HG02798 (cell line): ENCODE measurements around the gene TCF19.

Experiments used
- ATAC-seq: cut with Tn5 transposase; IDR thresholded peaks from one replicate; pipeline ENCODE4 v1.9.1; 2021; ENCODE audit warnings: mild to moderate bottlenecking; ENCODE audit not compliant: unreplicated experiment, poor library complexity

Gene TCF19, protein sequence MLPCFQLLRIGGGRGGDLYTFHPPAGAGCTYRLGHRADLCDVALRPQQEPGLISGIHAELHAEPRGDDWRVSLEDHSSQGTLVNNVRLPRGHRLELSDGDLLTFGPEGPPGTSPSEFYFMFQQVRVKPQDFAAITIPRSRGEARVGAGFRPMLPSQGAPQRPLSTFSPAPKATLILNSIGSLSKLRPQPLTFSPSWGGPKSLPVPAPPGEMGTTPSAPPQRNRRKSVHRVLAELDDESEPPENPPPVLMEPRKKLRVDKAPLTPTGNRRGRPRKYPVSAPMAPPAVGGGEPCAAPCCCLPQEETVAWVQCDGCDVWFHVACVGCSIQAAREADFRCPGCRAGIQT

GRCh38 chr6:31158140-31158862 lies at the start of gene TCF19:
Gene TCF19 (plus strand): TSS chr6:31158589. CDS start chr6:31159470, 881 bp downstream.
- peak; percentile 85 for ATAC-seq

DNA sequence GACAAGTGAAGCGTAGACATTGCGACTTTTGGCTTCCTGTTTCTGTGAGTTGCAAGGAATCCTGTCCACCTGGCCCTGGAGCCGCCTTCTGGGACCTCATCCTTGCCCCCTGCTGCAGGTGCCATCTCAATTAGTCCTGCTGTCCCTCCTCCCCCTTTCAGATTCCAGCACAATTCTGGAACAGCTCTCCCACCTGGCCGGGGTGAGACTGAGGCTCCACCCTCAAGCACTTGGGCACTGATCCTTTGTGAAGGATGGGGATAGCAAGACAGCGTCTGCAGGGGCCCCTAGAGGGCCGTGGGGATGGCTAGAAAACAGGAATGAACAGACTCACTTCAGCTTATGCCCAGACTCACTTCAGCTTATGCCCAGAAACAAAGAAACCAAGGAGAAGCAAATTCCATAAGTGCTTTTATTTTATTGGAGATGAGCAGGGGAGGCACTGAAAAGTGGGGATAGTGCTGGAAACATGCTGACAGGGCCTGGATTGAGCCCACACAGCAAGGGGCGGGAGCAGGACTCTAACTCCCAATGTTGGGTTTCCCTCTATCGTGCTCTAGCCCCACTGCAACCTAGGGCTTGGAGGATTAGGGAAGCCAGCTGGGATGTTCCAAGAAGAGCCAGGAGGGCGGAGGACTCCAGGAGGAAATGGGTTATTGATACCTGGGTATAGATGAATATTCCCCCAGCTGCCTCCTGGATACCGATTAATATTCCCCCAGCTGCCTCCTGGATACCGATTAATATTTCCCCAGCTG lies 47.4 kb upstream of the TCF19 start:
- ATAC-seq, result no peak

DNA sequence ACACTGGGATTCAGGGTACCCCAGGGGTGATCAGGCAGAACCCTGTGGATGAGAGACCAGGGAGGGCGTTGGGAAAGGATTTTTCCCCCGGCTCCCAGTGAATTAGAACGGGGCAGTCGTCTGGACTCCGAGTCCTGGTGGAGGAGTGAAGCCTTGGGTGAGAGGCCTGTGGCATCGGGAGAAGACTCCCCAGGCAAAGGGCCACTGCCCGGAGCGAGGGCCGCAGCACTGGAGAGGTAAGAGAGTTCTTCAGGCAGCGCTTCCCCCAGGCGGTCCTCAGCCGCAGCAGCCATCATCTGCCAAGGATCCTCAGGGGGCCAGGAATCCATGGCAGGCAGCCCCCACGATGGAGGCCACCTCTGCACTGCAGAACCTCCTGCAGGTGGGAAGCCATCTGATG lies 46.7 kb upstream of the TCF19 start:
- no peak for ATAC-seq

DNA sequence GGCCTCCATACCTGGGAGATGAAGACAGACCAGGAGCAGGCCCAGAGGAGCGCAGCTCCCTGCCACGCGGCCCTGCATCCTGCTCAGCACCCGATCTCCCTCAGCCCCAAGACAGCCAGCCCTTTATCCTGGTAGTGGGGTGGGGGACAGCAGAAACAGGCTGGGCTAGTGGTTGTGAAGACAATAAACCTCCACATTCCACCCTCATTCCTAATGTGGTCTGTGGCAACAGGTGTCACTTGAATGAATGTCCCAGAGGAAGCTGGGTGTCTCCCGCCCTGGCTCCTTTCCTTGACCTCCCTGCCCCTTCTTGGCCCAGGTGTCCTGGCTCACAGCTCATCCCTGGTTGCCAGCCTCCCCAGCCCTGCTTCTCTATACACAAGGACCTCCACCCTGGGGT lies 45.9 kb upstream of the TCF19 start, which contains the start of gene C6orf15:
Gene C6orf15 (minus strand): TSS at position 98 of the 400 bp plus-strand sequence. CDS start 20 bp downstream, at position 78.
- no peak for ATAC-seq

GRCh38 chr6:31113861-31114540 lies 44.4 kb upstream of the TCF19 start:
- ATAC-seq, result no peak

DNA sequence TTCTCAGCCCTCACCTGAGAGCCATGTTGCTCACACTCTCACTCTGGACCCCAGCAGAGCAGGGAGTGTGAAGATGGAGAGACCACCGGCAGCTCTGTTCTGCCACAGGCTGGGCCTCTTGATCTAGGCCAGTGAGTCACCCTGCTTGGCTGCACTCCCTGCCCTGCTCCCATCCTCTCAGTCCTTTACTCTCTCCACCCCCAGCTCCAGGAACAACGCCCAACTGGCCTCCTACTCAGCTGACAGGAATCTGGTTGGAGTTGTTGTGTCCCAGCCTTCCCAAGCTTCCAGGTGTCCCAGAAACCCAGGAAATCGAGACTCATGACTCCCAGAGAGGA lies 43.9 kb upstream of the TCF19 start, which contains the start of gene PSORS1C1:
Gene PSORS1C1 (plus strand): TSS at position 260 of the 338 bp plus-strand sequence. CDS start 14,833 bp downstream, outside the sequence.
- ATAC-seq, result no peak

DNA sequence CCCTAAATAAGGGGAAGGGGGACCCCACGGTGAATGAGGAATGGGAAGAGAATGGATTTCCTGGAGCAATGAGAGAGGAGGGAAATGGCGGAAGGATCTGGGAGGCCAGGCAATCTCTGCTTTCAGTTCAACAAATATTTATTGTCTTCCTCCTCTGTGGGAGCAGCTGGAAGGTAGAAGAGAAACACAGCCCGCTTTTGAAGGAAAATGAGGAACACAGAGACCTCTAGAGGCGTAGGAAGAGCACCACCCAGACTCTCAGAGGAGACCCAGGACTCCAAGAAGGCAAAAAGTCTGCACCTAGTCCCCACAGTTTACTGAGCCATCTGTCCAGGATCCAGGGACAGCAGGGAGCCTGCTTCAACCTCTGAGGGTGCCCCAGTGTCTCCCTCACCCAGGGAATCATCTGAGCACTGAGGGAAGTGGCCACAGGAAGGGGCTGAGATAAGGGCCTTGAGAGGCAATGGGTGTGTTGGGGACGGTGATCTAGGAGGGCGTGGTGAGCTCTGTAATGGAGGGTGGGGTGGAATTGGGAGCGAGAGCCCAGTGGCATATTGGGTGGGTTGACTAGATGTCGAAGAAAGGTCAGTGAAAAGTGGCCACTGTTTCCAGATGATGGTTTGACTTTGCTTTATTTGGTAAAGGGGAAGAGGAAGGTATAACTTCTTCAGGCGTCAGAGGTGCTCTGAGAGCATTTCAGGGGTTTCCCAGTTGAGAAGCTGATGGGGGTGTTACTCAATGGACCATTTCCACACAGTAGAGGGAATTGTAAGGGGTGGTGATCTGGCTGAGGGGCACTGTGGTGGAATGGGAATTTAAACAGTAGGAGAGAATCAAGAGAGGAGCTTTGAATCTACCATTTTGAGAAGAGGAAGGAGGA lies 43.2 kb upstream of the TCF19 start:
- no peak for ATAC-seq

DNA sequence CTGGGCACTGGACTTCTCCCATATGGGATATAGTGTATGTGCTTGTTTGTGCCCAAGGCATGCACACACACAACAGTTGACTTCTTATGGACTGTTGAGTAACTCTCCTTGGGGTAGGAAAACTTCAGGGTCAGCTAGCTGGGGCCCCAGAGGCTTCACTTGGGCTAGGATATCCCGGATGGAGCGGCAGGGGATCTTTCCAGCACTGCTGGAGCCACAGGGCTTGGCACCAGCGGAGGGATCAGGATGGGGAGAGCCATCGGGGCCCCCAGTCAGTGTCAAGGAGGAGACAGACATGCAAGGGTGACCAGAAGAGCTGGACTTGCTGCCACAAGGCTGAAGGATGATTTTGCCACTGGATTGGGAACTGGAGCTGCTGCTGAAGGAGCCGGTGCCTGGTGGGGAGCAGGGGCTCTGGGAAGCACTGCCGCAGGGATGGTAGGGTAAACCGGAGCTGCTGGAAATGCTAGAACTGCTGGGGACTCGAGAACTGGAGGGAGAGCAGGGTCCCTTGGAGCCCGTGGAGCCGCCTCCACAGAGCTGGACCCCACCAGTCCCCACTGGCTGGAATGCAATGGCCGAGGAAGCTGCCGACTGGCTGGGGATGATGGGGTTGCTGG lies 42.3 kb upstream of the TCF19 start:
- ATAC-seq, result no peak

- ATAC-seq, result no peak
These were observed 41.6 kb upstream of the TCF19 start for GRCh38 chr6:31116661-31117385.

DNA sequence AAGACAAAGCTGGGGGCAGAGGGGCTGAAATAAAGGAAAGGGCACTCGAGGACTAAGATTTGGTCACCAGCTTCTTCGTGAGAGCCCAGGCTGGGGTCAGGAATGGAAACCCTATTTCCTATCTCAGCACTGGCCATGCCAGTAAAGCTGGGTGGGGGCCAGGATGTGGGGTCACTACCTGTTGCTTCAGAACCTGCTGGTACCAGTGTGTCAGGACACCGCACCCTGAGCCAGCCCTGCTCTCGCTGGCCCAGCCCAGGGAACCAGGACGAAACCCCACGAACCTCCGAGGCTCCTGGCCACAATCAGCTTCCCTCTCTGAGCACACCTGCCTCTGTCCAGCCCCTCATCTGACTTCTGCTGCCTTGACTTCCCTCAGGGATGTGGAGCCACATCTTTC lies 40.2 kb upstream of the TCF19 start:
- no peak for ATAC-seq

GRCh38 chr6:31120151-31120915 lies 38.1 kb upstream of the TCF19 start, which contains the start of gene CDSN:
Gene CDSN (minus strand): TSS chr6:31120446. CDS start chr6:31120419, 27 bp downstream.
- no peak for ATAC-seq

DNA sequence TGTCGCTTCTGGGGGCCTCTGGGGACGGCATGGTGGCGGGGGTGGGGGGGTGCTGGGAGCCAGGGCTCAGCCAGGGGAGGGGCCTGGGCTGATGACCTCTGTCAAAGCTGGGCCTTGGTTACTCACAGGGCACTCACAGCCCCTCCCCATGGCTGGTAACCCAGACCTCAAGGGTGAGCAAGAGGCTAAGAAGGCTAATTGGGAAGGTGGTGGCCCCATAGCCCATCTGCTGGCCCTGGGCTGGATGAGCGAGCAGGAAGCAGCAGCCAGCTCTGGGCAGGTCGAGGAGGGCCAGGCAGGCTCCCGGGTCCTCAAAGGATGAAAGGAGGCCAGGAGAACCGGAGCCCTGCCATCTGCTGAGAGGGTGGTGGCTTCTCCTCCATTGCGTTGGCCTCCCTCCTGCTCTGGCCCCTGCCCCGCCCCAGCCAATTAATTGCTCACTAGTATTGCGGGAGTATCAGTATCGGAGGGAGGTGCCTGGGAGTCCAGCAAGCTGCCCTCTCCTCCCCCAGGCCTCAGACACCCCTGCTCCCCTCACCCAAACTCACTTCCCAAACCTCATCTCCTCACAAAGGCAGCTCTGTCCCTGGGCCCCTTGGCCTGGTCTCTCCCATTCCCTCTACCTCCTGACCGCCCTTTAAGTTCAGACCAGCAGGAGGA lies 37.1 kb upstream of the TCF19 start:
- ATAC-seq, result no peak

DNA sequence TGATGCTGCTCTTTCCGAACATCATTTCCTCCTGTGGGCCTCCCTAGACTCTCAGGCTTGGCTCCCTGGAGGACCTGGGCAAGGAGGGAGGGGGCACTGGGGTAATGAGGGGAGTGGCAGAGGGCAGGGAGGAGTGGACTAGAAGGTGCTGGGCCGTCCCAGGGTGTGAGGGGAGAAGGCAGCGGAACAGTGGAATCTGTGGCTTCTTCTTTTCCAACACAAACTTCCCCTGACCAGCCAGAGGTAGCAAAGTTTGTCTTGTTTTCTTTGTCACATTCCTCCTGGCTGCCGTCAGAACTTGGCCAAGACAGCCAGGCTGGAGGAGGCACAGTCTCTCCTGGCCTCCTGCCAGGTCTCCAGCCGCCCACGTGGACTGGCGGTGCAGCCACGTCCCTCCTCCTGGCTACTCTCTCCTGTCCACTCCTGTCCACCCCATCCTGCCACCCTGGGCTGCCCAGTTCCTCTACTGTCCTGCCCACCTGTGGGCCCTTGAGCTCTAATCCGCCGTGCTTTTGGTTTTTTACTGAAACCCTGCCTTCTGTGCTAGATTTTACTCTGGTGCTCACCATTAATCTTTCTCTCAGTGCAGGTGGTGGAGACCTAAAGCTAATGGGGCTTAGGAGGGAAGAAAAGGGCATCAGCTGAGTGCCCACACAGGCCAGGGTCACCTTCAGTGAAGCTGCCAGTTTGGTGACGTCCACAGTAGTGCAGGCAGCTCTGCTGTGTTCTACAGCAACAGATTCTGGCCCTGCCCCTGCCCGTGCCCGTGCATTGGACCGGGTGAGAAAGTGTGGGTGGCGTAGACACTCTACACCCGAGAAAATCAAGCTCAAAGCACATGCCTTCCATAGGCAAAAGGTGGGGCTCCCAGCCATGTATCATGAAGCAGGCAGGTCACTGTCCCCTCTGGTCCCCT lies 35.3 kb upstream of the TCF19 start:
- no peak for ATAC-seq

DNA sequence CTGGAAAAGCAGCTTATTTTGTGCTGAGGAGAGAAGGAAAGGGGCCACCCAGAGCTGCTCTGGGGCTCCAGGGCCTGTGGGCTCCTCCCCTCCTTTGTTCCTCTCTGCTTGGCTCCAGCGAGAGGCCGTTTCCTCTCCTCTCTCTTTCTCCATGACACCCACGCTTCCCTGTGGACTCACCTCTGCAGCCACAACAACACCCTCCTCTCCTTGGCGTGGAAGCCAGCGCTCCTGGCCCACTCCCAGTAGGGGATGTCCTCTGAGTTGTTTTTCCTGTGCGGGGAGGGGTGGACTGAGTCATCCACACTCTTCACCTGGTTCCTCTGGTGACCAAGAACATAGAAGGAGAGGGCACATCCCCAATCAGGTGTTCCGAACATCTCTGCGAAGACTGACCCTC lies 33.2 kb upstream of the TCF19 start:
- no peak for ATAC-seq

- ATAC-seq, result no peak
These were observed 32.6 kb upstream of the TCF19 start for GRCh38 chr6:31125586-31126363.
